Measurements from ENCODE around the gene CST1. TPM values are rescaled to one million over a fixed set of nuclear protein-coding genes. Genes with fewer than 3 reads are reported as not detected.
"Not testable (repeated sequence)": the region's sequence is repeated elsewhere in the genome, so short reads cannot be mapped to it uniquely, and the experiment has no call there.

CST1 gene
- total RNA-seq, 3 donors from 2014 or later = not detected

DNA sequence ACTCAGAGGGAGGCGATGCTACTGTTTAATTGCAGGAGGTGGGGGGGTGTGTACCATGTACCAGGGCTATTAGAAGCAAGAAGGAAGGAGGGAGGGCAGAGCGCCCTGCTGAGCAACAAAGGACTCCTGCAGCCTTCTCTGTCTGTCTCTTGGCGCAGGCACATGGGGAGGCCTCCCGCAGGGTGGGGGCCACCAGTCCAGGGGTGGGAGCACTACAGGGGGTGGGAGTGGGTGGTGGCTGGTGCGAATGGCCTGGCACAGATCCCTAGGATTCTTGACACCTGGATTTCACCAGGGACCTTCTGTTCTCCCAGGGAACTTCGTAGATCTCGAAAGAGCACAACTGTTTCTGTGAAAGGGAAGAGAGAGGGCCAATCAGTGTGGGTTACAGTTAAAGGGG, 3.2 kb downstream of the CST1 start:
- H3K36me3 Mint-ChIP-seq (ENCODE audit: insufficient read depth); H3K4me3 Mint-ChIP-seq; H3K9me3 Mint-ChIP-seq; H3K27me3 Mint-ChIP-seq (ENCODE audit: low read depth); ATAC-seq; H3K4me1 Mint-ChIP-seq (ENCODE audit: low read depth); DNase-seq: not testable (repeated sequence)

DNA sequence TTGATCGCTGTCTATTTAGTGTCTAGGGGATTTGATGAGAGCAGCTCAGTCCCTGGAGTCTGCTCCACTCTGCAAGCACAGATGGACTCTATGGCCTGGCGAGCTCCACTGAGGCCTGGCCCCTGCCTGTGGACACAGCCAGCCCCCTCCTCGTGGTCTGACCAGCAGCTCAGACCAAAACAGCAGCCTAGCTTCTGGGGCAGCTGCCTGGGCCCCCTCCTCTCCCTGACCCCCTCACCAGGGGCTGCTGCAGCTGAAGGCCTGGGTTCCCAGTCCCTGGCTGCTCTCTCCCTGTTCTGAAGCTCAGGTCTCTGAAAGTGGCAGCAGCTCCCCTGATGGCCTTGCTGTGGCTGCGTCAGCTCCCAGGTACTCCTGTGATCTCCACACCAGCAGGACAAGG, 3.6 kb downstream of the CST1 start:
- H3K9me3 Mint-ChIP-seq; ATAC-seq; H3K27me3 Mint-ChIP-seq (ENCODE audit: low read depth); H3K4me3 Mint-ChIP-seq; H3K36me3 Mint-ChIP-seq (ENCODE audit: insufficient read depth); DNase-seq; H3K4me1 Mint-ChIP-seq (ENCODE audit: low read depth): not testable (repeated sequence)

DNA sequence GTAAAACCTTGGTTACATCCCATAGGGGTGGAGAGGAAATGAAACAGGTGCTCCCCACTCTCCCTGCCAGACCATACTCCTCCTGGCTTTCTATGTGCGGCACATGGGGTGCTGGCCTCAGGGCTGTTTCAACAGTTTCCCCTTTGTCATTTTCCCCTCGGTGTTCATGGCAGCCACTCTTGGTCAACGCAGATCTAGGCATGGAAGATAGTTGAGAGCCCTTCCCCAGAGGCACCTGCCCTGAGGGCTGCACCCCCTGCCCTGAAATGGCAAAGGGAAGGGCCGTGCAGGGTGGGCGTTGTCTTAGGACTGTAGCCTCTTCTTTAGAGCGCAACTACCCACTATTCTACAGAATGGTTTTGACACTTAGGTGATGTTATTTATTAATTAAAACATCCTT, 4.4 kb downstream of the CST1 start:
- Mint-ChIP-seq H3K36me3 (ENCODE audit: insufficient read depth) (no peaks in the 10 kb centered on the region), H3K9me3 (no peaks in the 10 kb centered on the region), H3K4me3 (no peak overlapping the region), H3K27me3 (ENCODE audit: low read depth) (peaks cover 2% of the 10 kb centered on the region), H3K4me1 (ENCODE audit: low read depth) (no peaks in the 10 kb centered on the region)
- no peak for ATAC-seq
- no peak for DNase-seq

DNA sequence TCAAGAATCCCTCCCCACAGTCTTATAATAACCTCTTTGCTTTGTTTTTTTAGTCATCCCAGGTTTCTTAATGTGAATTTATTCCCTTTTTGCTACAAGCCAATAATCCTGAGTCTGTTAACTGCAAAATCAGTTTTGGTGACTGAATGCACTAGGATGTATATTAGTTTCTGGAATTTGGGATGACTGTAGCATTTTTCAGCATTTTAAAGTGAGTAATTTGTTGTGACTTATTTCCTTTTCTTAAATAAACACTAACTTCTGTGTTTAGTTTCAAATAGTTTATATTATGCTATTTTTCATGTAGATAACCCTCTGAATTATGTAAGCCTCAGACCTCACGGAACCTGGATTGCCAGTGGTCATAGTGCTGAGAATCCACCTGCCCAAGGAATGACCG, 5.5 kb downstream of the CST1 start:
- no peaks in the 10 kb centered on the region for H3K4me1 Mint-ChIP-seq (ENCODE audit: low read depth)
- ATAC-seq (no peak), DNase-seq (no peak)
- no peaks in the 10 kb centered on the region for H3K9me3 Mint-ChIP-seq
- no peak overlapping the region for H3K4me3 Mint-ChIP-seq
- no peaks in the 10 kb centered on the region for H3K36me3 Mint-ChIP-seq (ENCODE audit: insufficient read depth)
- H3K27me3 Mint-ChIP-seq (ENCODE audit: low read depth) = peaks cover 2% of the 10 kb centered on the region

GRCh38 chr20:23744817-23745216, 5.9 kb downstream of the CST1 start:
- peaks cover 2% of the 10 kb centered on the region for H3K27me3 Mint-ChIP-seq (ENCODE audit: low read depth)
- no peak overlapping the region for H3K4me3 Mint-ChIP-seq
- no peaks in the 10 kb centered on the region for H3K4me1 Mint-ChIP-seq (ENCODE audit: low read depth)
- DNase-seq = no peak
- H3K36me3 Mint-ChIP-seq (ENCODE audit: insufficient read depth) = no peaks in the 10 kb centered on the region
- no peaks in the 10 kb centered on the region for H3K9me3 Mint-ChIP-seq
- no peak for ATAC-seq

DNA sequence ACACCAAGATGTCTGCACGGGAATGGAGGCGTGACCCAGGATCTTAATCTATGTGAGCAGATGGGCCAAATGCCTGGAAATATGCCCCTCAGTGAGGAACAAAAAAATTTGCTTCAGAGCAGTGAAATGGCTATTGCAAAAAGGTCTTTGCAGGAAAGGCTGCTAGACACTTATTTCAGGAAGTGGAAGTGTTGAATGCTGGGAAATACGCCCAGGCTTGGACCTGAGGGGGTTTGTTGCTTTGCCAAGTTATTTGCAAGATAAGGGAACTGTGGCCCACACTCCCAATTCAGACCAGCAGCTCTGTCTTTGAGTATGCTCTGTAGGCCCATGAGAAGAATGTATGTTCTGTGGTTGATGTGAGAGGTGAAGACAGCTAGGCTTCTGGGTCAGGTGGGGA, 15.3 kb downstream of the CST1 start:
- H3K4me3 Mint-ChIP-seq; H3K9me3 Mint-ChIP-seq; ATAC-seq; DNase-seq; H3K4me1 Mint-ChIP-seq (ENCODE audit: low read depth); H3K36me3 Mint-ChIP-seq (ENCODE audit: insufficient read depth): not testable (repeated sequence)
- H3K27me3 Mint-ChIP-seq (ENCODE audit: low read depth) = peaks cover 13% of the 10 kb centered on the region

GRCh38 chr20:23734949-23735348, 15.8 kb downstream of the CST1 start:
- not testable (repeated sequence) for H3K4me1 Mint-ChIP-seq (ENCODE audit: low read depth)
- H3K27me3 Mint-ChIP-seq (ENCODE audit: low read depth) = peaks cover 13% of the 10 kb centered on the region

GRCh38 chr20:23734440-23734839, 16.3 kb downstream of the CST1 start:
- H3K36me3 Mint-ChIP-seq (ENCODE audit: insufficient read depth); ATAC-seq; H3K4me3 Mint-ChIP-seq; H3K9me3 Mint-ChIP-seq; DNase-seq; H3K4me1 Mint-ChIP-seq (ENCODE audit: low read depth): not testable (repeated sequence)
- peaks cover 13% of the 10 kb centered on the region for H3K27me3 Mint-ChIP-seq (ENCODE audit: low read depth)

More at GRCh38 chr20:23734949-23735348, 15.8 kb downstream of the CST1 start:
- not testable (repeated sequence) for H3K4me3 Mint-ChIP-seq; H3K9me3 Mint-ChIP-seq; ATAC-seq; H3K36me3 Mint-ChIP-seq (ENCODE audit: insufficient read depth); DNase-seq

GRCh38 chr20:23727016-23727415, 23.7 kb downstream of the CST1 start:
- ATAC-seq (no peak), DNase-seq (no peak)
- Mint-ChIP-seq H3K36me3 (ENCODE audit: insufficient read depth) (no peaks in the 10 kb centered on the region), H3K4me1 (ENCODE audit: low read depth) (no peaks in the 10 kb centered on the region), H3K27me3 (ENCODE audit: low read depth) (peaks cover 13% of the 10 kb centered on the region), H3K4me3 (no peak overlapping the region), H3K9me3 (no peaks in the 10 kb centered on the region)

- H3K4me3 Mint-ChIP-seq = no peak overlapping the region
- no peak for ATAC-seq
- H3K27me3 Mint-ChIP-seq (ENCODE audit: low read depth) = peaks cover 13% of the 10 kb centered on the region
- H3K9me3 Mint-ChIP-seq = no peaks in the 10 kb centered on the region
- no peaks in the 10 kb centered on the region for H3K4me1 Mint-ChIP-seq (ENCODE audit: low read depth)
- no peaks in the 10 kb centered on the region for H3K36me3 Mint-ChIP-seq (ENCODE audit: insufficient read depth)
- no peak for DNase-seq
These were observed 25.6 kb downstream of the CST1 start for GRCh38 chr20:23725102-23725501.

- peaks cover 15% of the 10 kb centered on the region for H3K27me3 Mint-ChIP-seq (ENCODE audit: low read depth)
- H3K4me1 Mint-ChIP-seq (ENCODE audit: low read depth); ATAC-seq; H3K4me3 Mint-ChIP-seq; H3K36me3 Mint-ChIP-seq (ENCODE audit: insufficient read depth); H3K9me3 Mint-ChIP-seq; DNase-seq: not testable (repeated sequence)
These were observed 27.0 kb downstream of the CST1 start for GRCh38 chr20:23723659-23724307.

DNA sequence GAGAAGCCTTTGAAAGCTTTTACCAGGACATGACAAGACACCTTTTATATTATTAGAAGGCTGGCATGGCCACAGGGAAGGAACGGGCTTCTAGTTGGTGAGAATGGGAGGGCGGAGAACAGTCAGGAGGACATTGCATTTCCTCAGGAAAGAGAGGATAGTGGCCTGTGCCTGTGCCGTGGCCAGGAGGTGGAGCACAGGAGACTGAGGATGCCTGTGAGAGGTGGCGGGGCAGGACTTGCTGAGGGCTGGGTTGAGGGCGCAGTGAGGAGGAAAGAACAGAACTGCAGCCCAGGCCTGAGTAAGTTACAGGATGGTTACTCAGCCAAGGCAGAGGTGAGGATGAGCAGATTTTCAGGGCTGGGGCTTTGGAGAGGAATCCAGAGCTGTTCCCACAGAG, 27.9 kb downstream of the CST1 start:
- H3K9me3 Mint-ChIP-seq; H3K4me3 Mint-ChIP-seq; ATAC-seq; H3K36me3 Mint-ChIP-seq (ENCODE audit: insufficient read depth); H3K4me1 Mint-ChIP-seq (ENCODE audit: low read depth); DNase-seq: not testable (repeated sequence)
- H3K27me3 Mint-ChIP-seq (ENCODE audit: low read depth) = peaks cover 15% of the 10 kb centered on the region

DNA sequence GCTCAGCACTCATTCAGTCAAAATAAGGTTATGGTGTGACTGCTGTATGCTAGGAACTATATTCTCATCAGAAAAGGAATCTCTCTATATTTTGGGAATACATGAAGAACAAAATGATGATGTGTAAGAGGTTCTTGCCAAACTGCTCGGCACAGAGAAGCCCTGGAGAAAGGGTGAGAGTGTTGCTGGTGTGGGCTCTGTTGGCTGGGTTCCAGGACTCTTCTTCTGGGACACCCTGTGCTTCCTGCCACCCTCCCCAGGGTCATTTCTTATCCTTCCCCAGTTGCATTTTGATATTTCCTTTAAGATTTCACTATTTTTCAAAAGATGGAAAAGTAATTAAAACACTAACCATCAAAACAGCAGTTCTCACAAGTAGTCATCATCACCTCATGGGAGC, 28.8 kb downstream of the CST1 start:
- Mint-ChIP-seq H3K36me3 (ENCODE audit: insufficient read depth) (no peaks in the 10 kb centered on the region), H3K27me3 (ENCODE audit: low read depth) (peaks cover 15% of the 10 kb centered on the region), H3K9me3 (no peaks in the 10 kb centered on the region), H3K4me1 (ENCODE audit: low read depth) (no peaks in the 10 kb centered on the region), H3K4me3 (no peak overlapping the region)
- DNase-seq (no peak), ATAC-seq (no peak)

- H3K27me3 Mint-ChIP-seq (ENCODE audit: low read depth) = peaks cover 15% of the 10 kb centered on the region
- not testable (repeated sequence) for H3K4me1 Mint-ChIP-seq (ENCODE audit: low read depth); ATAC-seq; H3K36me3 Mint-ChIP-seq (ENCODE audit: insufficient read depth); H3K9me3 Mint-ChIP-seq; DNase-seq; H3K4me3 Mint-ChIP-seq
These were observed 31.4 kb downstream of the CST1 start for GRCh38 chr20:23719351-23719750.

DNA sequence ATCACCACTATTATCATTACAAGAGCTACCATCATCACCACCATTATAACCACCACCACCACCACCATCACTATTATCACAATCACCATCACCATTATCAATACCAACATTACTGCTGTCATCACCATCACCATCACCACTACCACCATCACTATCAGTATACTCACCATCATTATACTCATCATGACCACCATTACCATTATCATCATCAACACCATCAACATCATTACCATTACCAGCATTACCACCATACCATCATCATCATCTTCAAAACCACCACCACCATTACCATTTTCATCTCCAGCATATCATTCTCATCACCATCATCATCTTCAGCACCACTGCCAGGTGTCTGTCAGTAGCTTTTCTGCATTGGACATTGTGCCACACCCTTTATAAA, 39.0 kb downstream of the CST1 start:
- not testable (repeated sequence) for H3K27me3 Mint-ChIP-seq (ENCODE audit: low read depth); ATAC-seq; H3K4me3 Mint-ChIP-seq; H3K9me3 Mint-ChIP-seq; H3K36me3 Mint-ChIP-seq (ENCODE audit: insufficient read depth); H3K4me1 Mint-ChIP-seq (ENCODE audit: low read depth); DNase-seq

DNA sequence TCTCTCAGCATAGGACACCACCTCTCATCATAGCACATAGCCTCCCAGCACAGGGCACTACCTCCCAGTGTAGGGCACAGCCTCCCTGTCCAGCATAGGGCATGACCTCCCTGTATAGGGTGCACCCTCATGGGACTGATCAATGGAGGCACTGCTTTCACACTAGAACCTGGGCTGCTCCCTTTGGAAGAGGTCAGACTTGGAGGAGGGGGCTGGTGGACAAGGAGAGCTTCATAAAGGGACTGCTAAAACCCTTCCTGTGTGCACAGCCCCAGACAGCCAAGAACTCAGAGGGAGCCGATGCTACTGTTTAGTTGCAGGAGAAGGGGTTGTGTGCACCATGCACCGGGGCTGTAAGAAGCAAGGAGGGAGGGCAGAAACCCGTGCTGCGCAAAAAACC, 40.0 kb downstream of the CST1 start:
- H3K4me3 Mint-ChIP-seq = no peak overlapping the region
- ATAC-seq = no peak
- H3K9me3 Mint-ChIP-seq = no peaks in the 10 kb centered on the region
- no peaks in the 10 kb centered on the region for H3K36me3 Mint-ChIP-seq (ENCODE audit: insufficient read depth)
- DNase-seq = no peak
- no peaks in the 10 kb centered on the region for H3K4me1 Mint-ChIP-seq (ENCODE audit: low read depth)
- H3K27me3 Mint-ChIP-seq (ENCODE audit: low read depth) = peaks cover 5% of the 10 kb centered on the region

Data from activated T-cell treated with anti-CD3 and anti-CD28 coated beads, Interleukin-2, amount 50 U/mL, for 4 hours (primary cell).